Fibroblast of mammary gland (primary cell): Measurements from ENCODE around the gene EXOC4.
A peak's percentile ranks its signal among the peaks of the same experiment; 100 is the strongest.
"Not testable (repeated sequence)": the region's sequence is repeated elsewhere in the genome, so short reads cannot be mapped to it uniquely, and the experiment has no call there.

Experiments
- DNase-seq: peaks from one replicate; pipeline ENCODE4 v3.0.0-alpha.2; 2010; ENCODE audit warnings: low read depth
- H3K4me3 ChIP-seq: 2 replicates; pipeline ENCODE4 v1.5.1; 2011; ENCODE audit warnings: low read depth, mild to moderate bottlenecking, low read length, moderate library complexity; ENCODE audit not compliant: control insufficient read depth
- CTCF ChIP-seq: conservative IDR thresholded peaks from 2 replicates; pipeline ENCODE4 v1.5.1; 2011; ENCODE audit warnings: low read depth, low read length, inconsistent platforms; ENCODE audit not compliant: control insufficient read depth, insufficient read depth

EXOC4 gene

DNA sequence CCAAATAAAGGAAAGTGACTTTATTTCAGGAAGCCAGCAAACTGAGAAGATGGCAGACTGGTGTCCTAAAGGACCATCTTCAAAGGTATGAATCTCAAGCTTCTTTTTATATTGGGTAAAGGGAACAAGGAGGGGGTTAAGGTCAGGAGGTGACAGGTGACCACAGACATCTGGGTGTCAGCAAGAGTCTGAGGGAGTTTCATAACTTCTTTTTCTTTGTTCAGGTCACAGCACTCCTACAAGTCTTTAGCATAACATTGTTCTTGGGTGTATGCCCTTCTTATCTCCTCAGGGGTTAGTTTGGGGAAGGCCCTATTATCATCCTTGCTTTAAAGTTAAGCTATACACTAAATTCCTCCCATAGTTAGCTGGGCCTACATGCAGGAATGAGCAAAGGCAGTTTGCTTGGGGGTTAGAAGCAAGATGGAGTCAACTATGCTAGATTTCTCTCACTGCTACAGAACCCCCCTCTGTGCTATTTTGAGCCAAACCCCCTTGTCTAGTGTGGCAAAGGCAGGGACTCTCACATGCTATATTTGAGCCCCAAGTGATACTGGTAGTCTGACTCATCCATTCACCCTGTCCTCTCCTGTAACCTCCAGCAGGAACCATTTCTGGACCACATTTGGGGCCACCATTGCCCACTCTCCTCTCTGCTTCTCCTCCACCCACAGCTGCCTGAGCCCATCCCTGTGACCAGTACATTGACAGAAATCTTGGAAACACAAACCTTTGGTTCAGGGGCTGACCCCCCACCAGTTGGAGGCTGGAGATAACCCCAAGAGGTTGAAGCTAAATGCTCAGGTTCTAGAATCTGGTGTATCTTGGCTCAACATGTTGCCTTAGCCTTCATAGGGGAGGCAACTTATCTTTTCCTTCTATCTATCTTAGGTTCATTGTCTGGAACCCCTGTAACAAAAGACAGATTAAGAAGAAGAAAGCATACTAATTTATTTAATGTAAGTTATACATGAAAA, 818.8 kb downstream of the EXOC4 start:
- no peak for DNase-seq
- no peak for TF ChIP-seq CTCF
- no peak overlapping the region for H3K4me3 ChIP-seq

DNA sequence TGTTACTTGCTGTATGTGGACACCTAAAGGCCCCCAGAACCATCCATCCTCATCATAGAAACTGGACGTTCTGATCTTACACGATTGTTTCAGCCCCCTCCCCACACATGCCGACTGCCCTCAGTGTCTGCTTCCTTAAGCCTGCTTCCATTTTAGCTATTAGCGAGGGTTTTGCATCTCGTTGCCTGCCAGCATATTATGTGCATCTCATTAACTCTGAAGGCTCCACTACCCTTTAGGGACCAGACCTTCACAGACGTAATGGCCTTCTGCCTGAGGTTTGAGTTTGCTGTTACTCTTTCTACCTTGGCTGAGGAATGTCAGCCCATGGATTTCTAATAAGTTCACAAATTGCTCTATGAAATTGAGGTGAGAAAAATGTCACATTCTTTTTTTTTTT, 820.4 kb downstream of the EXOC4 start:
- H3K4me3 ChIP-seq = no peak overlapping the region
- TF ChIP-seq CTCF = no peak
- no peak for DNase-seq

- TF ChIP-seq CTCF = no peak
- DNase-seq = no peak
- H3K4me3 ChIP-seq = no peak overlapping the region
Observed at GRCh38 chr7:134075799-134076198, 822.9 kb downstream of the EXOC4 start.

DNA sequence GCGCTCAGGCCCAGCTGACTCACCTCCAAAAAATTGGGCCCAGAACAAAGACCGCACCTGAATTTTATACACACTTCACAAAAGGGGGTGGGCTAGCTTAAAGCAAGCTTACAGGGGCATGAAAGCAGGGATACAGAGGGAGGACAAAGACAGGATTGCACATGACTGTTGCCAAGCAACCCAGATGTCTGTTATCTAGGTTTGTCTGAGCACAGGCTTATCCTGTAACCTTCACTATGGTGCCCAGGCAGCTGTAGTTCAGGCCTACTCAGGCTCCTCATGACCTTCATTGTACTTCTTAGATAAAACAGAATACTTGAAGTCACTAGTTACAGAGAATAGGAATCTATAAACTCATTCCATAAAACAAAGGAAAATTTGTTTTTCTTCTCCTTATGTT, 824.7 kb downstream of the EXOC4 start:
- H3K4me3 ChIP-seq, DNase-seq: not testable (repeated sequence)

DNA sequence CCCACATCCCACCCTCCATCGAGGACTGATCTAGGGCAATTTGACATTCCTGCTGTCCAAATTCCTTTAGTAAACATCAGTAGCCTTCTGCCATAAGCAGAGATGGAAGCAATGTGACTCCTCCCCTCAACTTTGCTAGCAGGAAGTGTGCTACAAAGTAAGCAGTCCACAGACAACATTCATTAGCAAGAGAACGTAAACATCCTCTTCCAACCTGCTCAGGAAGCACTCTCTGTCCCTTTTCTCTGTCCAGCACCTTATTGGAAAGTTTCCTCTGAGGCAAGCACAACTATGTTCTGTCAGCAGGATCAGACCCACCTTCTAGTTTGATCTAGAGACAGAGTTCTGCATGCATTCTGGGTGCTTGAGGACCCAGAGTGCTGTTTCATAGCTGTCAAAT, 826.1 kb downstream of the EXOC4 start:
- H3K4me3 ChIP-seq = no peak overlapping the region
- no peak for TF ChIP-seq CTCF

DNA sequence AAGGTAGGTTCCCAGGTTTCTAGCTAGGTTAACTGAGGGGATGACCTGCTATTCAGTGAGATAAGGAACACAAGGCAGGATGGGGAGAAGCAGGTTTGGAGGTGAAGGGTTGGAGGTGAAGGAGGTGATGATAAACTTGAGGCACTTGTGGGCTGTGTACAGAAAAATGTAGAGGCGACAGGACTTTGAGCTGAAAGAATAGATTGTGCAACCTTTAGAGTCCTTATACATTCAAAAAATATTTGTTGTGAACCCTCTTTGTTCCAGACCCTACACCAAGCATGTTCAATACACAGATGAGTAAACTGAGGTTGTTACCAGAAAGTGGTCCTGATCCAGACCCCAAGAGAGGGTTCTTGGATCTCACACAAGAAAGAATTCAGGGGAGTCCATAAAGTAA, 828.8 kb downstream of the EXOC4 start:
- no peak for TF ChIP-seq CTCF
- no peak overlapping the region for H3K4me3 ChIP-seq
- DNase-seq = no peak

More for the DNA sequence above, 826.1 kb downstream of the EXOC4 start:
- DNase-seq = no peak

- DNase-seq = peak; percentile 20
- TF ChIP-seq CTCF = no peak
- H3K4me3 ChIP-seq = no peak overlapping the region
Observed at GRCh38 chr7:134083766-134084487, 831.0 kb downstream of the EXOC4 start.
